Hematopoietic multipotent progenitor cell treated with erythropoietin and hydrocortisone succinate and interleukin-3 and kit ligand, for 17 days (in vitro differentiated cells): ENCODE data around the gene ALDH3A1.

ENCODE experiments used
- DNase-seq: peaks from one replicate; pipeline ENCODE4 v3.0.0-alpha.2; 2015; ENCODE audit warnings: low spot score

ALDH3A1 gene

GRCh38 chr17:19719355-19720209 lies 28.5 kb downstream of the ALDH3A1 start:
- DNase-seq = no peak

GRCh38 chr17:19718613-19719354 lies 29.3 kb downstream of the ALDH3A1 start:
- DNase-seq = no peak

- no peak for DNase-seq
Observed at GRCh38 chr17:19718041-19718612, 30.0 kb downstream of the ALDH3A1 start.

GRCh38 chr17:19717411-19717908 lies 30.6 kb downstream of the ALDH3A1 start:
- DNase-seq = no peak

GRCh38 chr17:19717031-19717360 lies 31.1 kb downstream of the ALDH3A1 start:
- no peak for DNase-seq

- DNase-seq = no peak
Observed at GRCh38 chr17:19716108-19717030, 31.7 kb downstream of the ALDH3A1 start, which contains the start of gene SLC47A2. Gene SLC47A2, minus strand, starts transcription at chr17:19716584. Its CDS starts 29 bp downstream, at chr17:19716555.

- DNase-seq = no peak
Observed at GRCh38 chr17:19714542-19715411, 33.3 kb downstream of the ALDH3A1 start.

GRCh38 chr17:19713901-19714361 lies 34.2 kb downstream of the ALDH3A1 start:
- no peak for DNase-seq

GRCh38 chr17:19713462-19713861 lies 34.6 kb downstream of the ALDH3A1 start:
- DNase-seq = no peak

GRCh38 chr17:19712436-19713004 lies 35.6 kb downstream of the ALDH3A1 start:
- no peak for DNase-seq

GRCh38 chr17:19709841-19710240 lies 38.3 kb downstream of the ALDH3A1 start:
- DNase-seq = no peak

GRCh38 chr17:19708431-19709175 lies 39.5 kb downstream of the ALDH3A1 start:
- no peak for DNase-seq

- no peak for DNase-seq
Observed at GRCh38 chr17:19707728-19708221, 40.3 kb downstream of the ALDH3A1 start.

- DNase-seq = no peak
Observed at GRCh38 chr17:19706791-19707727, 41.0 kb downstream of the ALDH3A1 start.

- DNase-seq = no peak
Observed at GRCh38 chr17:19705771-19706770, 42.0 kb downstream of the ALDH3A1 start.

GRCh38 chr17:19705201-19705600 lies 42.9 kb downstream of the ALDH3A1 start:
- DNase-seq = no peak
